ENCODE data around the gene GPC5.
"Not testable (repeated sequence)": the region's sequence is repeated elsewhere in the genome, so short reads cannot be mapped to it uniquely, and the experiment has no call there.

Gene GPC5

GRCh38 chr13:92513672-92514071, 1115.3 kb downstream of the GPC5 start:
- Histone ChIP-seq H3K9ac (ENCODE audit: low read length) (no peak overlapping the region), H3K36me3 (ENCODE audit: control insufficient read depth, insufficient read depth, low read length) (no peaks in the 10 kb centered on the region), H3K9me3 (ENCODE audit: control insufficient read depth, low read length) (no peaks in the 10 kb centered on the region), H3K4me1 (ENCODE audit: control insufficient read depth, insufficient read depth, low read length) (no peaks in the 10 kb centered on the region), H3K27me3 (ENCODE audit: control insufficient read depth, insufficient read depth, low read length) (no peaks in the 10 kb centered on the region), H3K4me3 (ENCODE audit: low read length) (no peak overlapping the region)

- H3K27me3 ChIP-seq (ENCODE audit: control insufficient read depth, insufficient read depth, low read length): no peaks in the 10 kb centered on the region
- H3K36me3 ChIP-seq (ENCODE audit: control insufficient read depth, insufficient read depth, low read length): no peaks in the 10 kb centered on the region
- no peak overlapping the region for H3K4me3 ChIP-seq (ENCODE audit: low read length)
- no peak overlapping the region for H3K9ac ChIP-seq (ENCODE audit: low read length)
- no peaks in the 10 kb centered on the region for H3K9me3 ChIP-seq (ENCODE audit: control insufficient read depth, low read length)
- H3K4me1 ChIP-seq (ENCODE audit: control insufficient read depth, insufficient read depth, low read length): no peaks in the 10 kb centered on the region
These were observed 1116.2 kb downstream of the GPC5 start for GRCh38 chr13:92514420-92515125.

DNA sequence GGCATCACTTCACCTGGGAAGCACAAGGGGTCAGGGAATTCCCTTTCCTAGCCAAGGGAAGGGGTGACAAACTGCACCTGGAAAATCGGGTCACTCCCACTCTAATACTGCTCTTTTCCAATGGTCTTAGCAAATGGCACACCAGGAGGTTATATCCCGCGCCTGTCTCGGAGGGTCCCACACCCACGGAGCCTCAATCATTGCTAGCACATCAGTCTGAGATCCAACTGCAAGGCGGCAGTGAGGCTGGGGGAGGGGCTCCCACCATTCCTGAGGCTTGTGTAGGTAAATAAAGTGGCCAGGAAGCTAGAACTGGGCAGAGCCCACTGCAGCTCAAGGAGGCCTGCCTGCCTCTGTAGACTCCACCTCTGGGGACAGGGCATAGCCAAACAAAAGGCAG, 1118.5 kb downstream of the GPC5 start:
- not testable (repeated sequence) for H3K36me3 ChIP-seq (ENCODE audit: control insufficient read depth, insufficient read depth, low read length); H3K4me3 ChIP-seq (ENCODE audit: low read length); H3K9ac ChIP-seq (ENCODE audit: low read length); H3K4me1 ChIP-seq (ENCODE audit: control insufficient read depth, insufficient read depth, low read length); H3K9me3 ChIP-seq (ENCODE audit: control insufficient read depth, low read length); H3K27me3 ChIP-seq (ENCODE audit: control insufficient read depth, insufficient read depth, low read length)

DNA sequence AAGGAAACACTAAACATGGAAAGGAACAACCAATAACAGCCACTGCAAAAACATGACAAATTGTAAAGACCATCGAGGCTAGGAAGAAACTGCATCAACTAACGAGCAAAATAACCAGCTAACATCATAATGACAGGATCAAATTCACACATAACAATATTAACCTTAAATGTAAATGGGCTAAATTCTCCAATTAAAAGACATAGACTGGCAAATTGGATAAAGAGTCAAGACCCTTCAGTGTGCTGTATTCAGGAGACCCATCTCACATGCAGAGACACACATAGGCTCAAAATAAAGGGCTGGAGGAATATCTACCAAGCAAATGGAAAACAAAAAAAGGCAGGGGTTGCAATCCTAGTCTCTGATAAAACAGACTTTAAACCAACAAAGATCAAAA, 1120.2 kb downstream of the GPC5 start:
- H3K9me3 ChIP-seq (ENCODE audit: control insufficient read depth, low read length); H3K9ac ChIP-seq (ENCODE audit: low read length); H3K4me1 ChIP-seq (ENCODE audit: control insufficient read depth, insufficient read depth, low read length); H3K4me3 ChIP-seq (ENCODE audit: low read length); H3K36me3 ChIP-seq (ENCODE audit: control insufficient read depth, insufficient read depth, low read length); H3K27me3 ChIP-seq (ENCODE audit: control insufficient read depth, insufficient read depth, low read length): not testable (repeated sequence)

- Histone ChIP-seq H3K9me3 (ENCODE audit: control insufficient read depth, low read length) (no peaks in the 10 kb centered on the region), H3K27me3 (ENCODE audit: control insufficient read depth, insufficient read depth, low read length) (no peaks in the 10 kb centered on the region), H3K4me1 (ENCODE audit: control insufficient read depth, insufficient read depth, low read length) (no peaks in the 10 kb centered on the region), H3K36me3 (ENCODE audit: control insufficient read depth, insufficient read depth, low read length) (no peaks in the 10 kb centered on the region), H3K9ac (ENCODE audit: low read length) (no peak overlapping the region), H3K4me3 (ENCODE audit: low read length) (no peak overlapping the region)
These were observed 1131.9 kb downstream of the GPC5 start for GRCh38 chr13:92530364-92530763.

- no peak overlapping the region for H3K4me3 ChIP-seq (ENCODE audit: low read length)
These were observed 1137.0 kb downstream of the GPC5 start for GRCh38 chr13:92535222-92536006.

GRCh38 chr13:92537471-92537870, 1139.0 kb downstream of the GPC5 start:
- Histone ChIP-seq H3K27me3 (ENCODE audit: control insufficient read depth, insufficient read depth, low read length) (no peaks in the 10 kb centered on the region), H3K4me1 (ENCODE audit: control insufficient read depth, insufficient read depth, low read length) (no peaks in the 10 kb centered on the region)

More at GRCh38 chr13:92535222-92536006, 1137.0 kb downstream of the GPC5 start:
- Histone ChIP-seq H3K27me3 (ENCODE audit: control insufficient read depth, insufficient read depth, low read length) (no peaks in the 10 kb centered on the region), H3K4me1 (ENCODE audit: control insufficient read depth, insufficient read depth, low read length) (no peaks in the 10 kb centered on the region), H3K36me3 (ENCODE audit: control insufficient read depth, insufficient read depth, low read length) (no peaks in the 10 kb centered on the region), H3K9ac (ENCODE audit: low read length) (no peak overlapping the region), H3K9me3 (ENCODE audit: control insufficient read depth, low read length) (no peaks in the 10 kb centered on the region)

DNA sequence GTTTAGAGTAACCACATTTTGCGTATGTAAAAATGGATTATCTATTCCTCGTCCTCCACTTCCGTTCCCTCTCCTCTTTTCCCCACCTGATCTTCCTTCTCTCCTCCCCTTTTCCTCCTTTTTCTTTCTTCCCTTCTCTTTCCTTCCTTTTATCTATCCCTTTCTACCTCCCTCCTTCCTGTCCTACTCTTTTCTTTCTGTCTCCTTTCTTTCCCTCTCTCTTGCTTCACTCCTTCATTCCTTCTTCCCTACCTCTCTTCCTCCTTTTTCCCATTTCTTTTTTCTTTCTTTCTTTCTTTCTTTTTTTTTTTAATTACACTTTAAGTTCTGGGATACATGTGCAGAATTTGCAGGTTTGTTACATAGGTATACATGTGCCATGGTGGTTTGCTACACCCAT, 1139.7 kb downstream of the GPC5 start:
- H3K4me3 ChIP-seq (ENCODE audit: low read length): no peak overlapping the region
- H3K4me1 ChIP-seq (ENCODE audit: control insufficient read depth, insufficient read depth, low read length): no peaks in the 10 kb centered on the region
- no peak overlapping the region for H3K9ac ChIP-seq (ENCODE audit: low read length)
- no peaks in the 10 kb centered on the region for H3K36me3 ChIP-seq (ENCODE audit: control insufficient read depth, insufficient read depth, low read length)
- H3K27me3 ChIP-seq (ENCODE audit: control insufficient read depth, insufficient read depth, low read length): no peaks in the 10 kb centered on the region
- H3K9me3 ChIP-seq (ENCODE audit: control insufficient read depth, low read length): no peaks in the 10 kb centered on the region

More at GRCh38 chr13:92537471-92537870, 1139.0 kb downstream of the GPC5 start:
- Histone ChIP-seq H3K9ac (ENCODE audit: low read length) (no peak overlapping the region), H3K36me3 (ENCODE audit: control insufficient read depth, insufficient read depth, low read length) (no peaks in the 10 kb centered on the region), H3K4me3 (ENCODE audit: low read length) (no peak overlapping the region), H3K9me3 (ENCODE audit: control insufficient read depth, low read length) (no peaks in the 10 kb centered on the region)

DNA sequence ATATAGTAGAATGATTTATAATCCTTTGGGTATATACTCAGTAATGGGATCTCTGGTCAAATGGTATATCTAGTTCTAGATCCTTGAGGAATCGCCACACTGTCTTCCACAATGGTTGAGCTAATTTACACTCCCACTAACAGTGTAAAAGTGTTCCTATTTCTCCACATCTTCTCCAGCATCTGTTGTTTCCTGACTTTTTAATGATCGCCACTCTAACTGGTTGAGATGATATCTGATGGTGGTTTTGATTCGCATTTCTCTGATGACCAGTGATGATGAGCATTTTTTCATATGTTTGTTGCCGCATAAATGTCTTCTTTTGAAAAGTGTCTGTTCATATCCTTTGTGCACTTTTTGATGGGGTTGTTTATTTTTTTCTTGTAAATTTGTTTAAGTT, 1140.7 kb downstream of the GPC5 start:
- H3K9ac ChIP-seq (ENCODE audit: low read length); H3K4me1 ChIP-seq (ENCODE audit: control insufficient read depth, insufficient read depth, low read length); H3K36me3 ChIP-seq (ENCODE audit: control insufficient read depth, insufficient read depth, low read length); H3K4me3 ChIP-seq (ENCODE audit: low read length); H3K9me3 ChIP-seq (ENCODE audit: control insufficient read depth, low read length); H3K27me3 ChIP-seq (ENCODE audit: control insufficient read depth, insufficient read depth, low read length): not testable (repeated sequence)

- Histone ChIP-seq H3K4me1 (ENCODE audit: control insufficient read depth, insufficient read depth, low read length) (no peaks in the 10 kb centered on the region), H3K36me3 (ENCODE audit: control insufficient read depth, insufficient read depth, low read length) (no peaks in the 10 kb centered on the region), H3K9me3 (ENCODE audit: control insufficient read depth, low read length) (no peaks in the 10 kb centered on the region), H3K4me3 (ENCODE audit: low read length) (no peak overlapping the region), H3K9ac (ENCODE audit: low read length) (no peak overlapping the region), H3K27me3 (ENCODE audit: control insufficient read depth, insufficient read depth, low read length) (no peaks in the 10 kb centered on the region)
These were observed 1148.8 kb downstream of the GPC5 start for GRCh38 chr13:92547266-92547665.

DNA sequence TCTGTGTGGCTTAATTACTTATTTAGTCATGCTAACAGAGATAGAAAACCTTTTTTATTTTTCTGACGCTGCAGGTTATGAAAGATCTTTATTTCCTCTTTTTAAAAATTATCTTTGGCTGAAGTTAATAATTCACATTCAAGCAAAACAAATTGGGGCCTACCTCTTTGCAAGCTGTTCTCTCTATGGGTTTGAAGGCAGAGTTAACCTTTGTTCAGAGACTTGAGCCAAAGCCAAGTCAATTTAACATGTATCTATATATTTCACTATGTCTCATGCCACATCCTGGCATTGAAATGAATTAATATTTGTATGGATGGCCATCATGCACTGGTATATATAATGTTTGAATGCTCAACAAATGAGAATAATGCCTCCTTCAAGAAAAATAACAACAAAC, 1150.9 kb downstream of the GPC5 start:
- Histone ChIP-seq H3K4me1 (ENCODE audit: control insufficient read depth, insufficient read depth, low read length) (no peaks in the 10 kb centered on the region), H3K9ac (ENCODE audit: low read length) (no peak overlapping the region), H3K36me3 (ENCODE audit: control insufficient read depth, insufficient read depth, low read length) (no peaks in the 10 kb centered on the region), H3K4me3 (ENCODE audit: low read length) (no peak overlapping the region), H3K9me3 (ENCODE audit: control insufficient read depth, low read length) (no peaks in the 10 kb centered on the region), H3K27me3 (ENCODE audit: control insufficient read depth, insufficient read depth, low read length) (no peaks in the 10 kb centered on the region)

DNA sequence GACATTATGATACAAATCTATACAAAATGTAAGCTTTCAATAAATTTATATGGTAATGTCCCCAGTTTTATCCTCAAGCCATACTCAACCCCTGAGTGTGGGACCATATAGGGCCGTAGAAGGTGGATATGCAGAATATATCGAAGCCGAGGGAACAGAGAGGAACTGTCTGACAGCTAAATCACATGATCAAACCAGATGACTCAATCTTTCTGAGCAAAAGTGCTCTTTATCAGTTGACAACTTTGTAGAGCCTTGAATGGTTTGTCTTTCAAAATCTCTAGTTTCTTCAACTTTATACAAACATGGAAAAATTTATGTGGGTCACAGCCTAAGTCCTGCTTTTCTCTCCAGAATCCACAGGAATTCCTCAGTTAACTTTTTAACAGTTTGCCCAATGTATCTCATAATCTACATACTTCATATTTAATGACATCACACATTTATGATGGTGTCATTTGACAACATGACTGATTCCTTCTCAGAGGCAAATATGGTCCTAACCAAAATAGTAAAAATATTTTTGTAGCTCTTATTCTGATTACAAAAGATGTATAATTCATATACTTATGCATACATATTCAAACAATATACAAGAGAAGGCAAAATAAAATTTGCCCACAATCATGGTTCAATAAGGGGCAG, 1155.2 kb downstream of the GPC5 start:
- Histone ChIP-seq H3K9me3 (ENCODE audit: control insufficient read depth, low read length) (no peaks in the 10 kb centered on the region), H3K36me3 (ENCODE audit: control insufficient read depth, insufficient read depth, low read length) (no peaks in the 10 kb centered on the region), H3K9ac (ENCODE audit: low read length) (no peak overlapping the region), H3K4me3 (ENCODE audit: low read length) (no peak overlapping the region), H3K4me1 (ENCODE audit: control insufficient read depth, insufficient read depth, low read length) (no peaks in the 10 kb centered on the region), H3K27me3 (ENCODE audit: control insufficient read depth, insufficient read depth, low read length) (no peaks in the 10 kb centered on the region)
